Neural progenitor cell (in vitro differentiated cells): ENCODE data around the gene ANAPC16.

Experiments
- CTCF ChIP-seq: fragments of 200-600 bp; sonication (generic); IDR thresholded peaks from 2 replicates; pipeline ENCODE4 v1.5.1; 2017; ENCODE audit warnings: antibody characterized with exemption, mild to moderate bottlenecking
- EZH2 ChIP-seq: fragments of 200-600 bp; sonication (generic); IDR thresholded peaks from 2 replicates; pipeline ENCODE4 v1.6.1; 2017; ENCODE audit warnings: antibody characterized with exemption, mild to moderate bottlenecking, moderate library complexity
- EZH2phosphoT487 ChIP-seq: fragments of 200-600 bp; sonication (generic); IDR thresholded peaks from 2 replicates; pipeline ENCODE4 v1.6.1; 2017; ENCODE audit warnings: antibody characterized with exemption

GRCh38 chr10:72250666-72251065 lies 34.9 kb downstream of the ANAPC16 start:
- TF ChIP-seq EZH2phosphoT487 (no peak), CTCF (no peak), EZH2 (no peak)
